Left ventricle myocardium inferior (tissue), 1 donor: ENCODE results near the gene POU2AF2. TPM values are rescaled to one million over a fixed set of nuclear protein-coding genes. Genes with fewer than 3 reads are reported as not detected.

ENCODE experiments used
- DNase-seq: peaks from one replicate; pipeline ENCODE4 v3.0.0-alpha.2; 2020
- H3K27ac ChIP-seq: fragments of 200-600 bp; replicated peaks from 2 replicates; pipeline ENCODE4 v1.8.0; 2021
- H3K27me3 ChIP-seq: fragments of 200-600 bp; 2 replicates; pipeline ENCODE4 v1.8.0; 2021; ENCODE audit warnings: low read depth
- H3K36me3 ChIP-seq: fragments of 200-600 bp; 2 replicates; pipeline ENCODE4 v1.8.0; 2021
- H3K4me1 ChIP-seq: fragments of 200-600 bp; 2 replicates; pipeline ENCODE4 v1.8.0; 2021
- H3K4me3 ChIP-seq: fragments of 200-600 bp; 2 replicates; pipeline ENCODE4 v1.8.0; 2021; ENCODE audit warnings: mild to moderate bottlenecking, moderate library complexity
- H3K9me3 ChIP-seq: fragments of 200-600 bp; replicated peaks from 2 replicates; pipeline ENCODE4 v1.8.0; 2021
- CTCF ChIP-seq: fragments of 200-600 bp; IDR thresholded peaks from 2 replicates; pipeline ENCODE4 v1.8.0; 2021; ENCODE audit warnings: antibody characterized with exemption, mild to moderate bottlenecking, borderline replicate concordance
- intact Hi-C: fragments of 100-400 bp; cut with micrococcal nuclease; formaldehyde crosslinking; loops from one replicate; pipeline ENCODE4 v1.11.0; 2022
- total RNA-seq: library from RNA; stranded (reverse); fragmentation: NEBNext Ultra II Directional; extraction: Animal tissue kit (Norgen Biotek cat#: 25700); gene quantifications from one replicate; pipeline ENCODE4 v1.2.1, GENCODE V29; 2021
- donor health status: DM: no; HTN: yes; CAD: no; lungs with severe emphysema.

Gene POU2AF2
- total RNA-seq, 1 donor from 2014 or later: not detected

GRCh38 chr11:111335549-111335948 is 90.0 kb downstream of the POU2AF2 start:
- intact Hi-C loops: no loop called here
- peaks cover 20% of the 10 kb centered on the region for H3K9me3 ChIP-seq
- H3K27ac ChIP-seq: no peak overlapping the region
- no peak for TF ChIP-seq CTCF
- H3K27me3 ChIP-seq: no peaks in the 10 kb centered on the region
- DNase-seq: no peak
- no peak overlapping the region for H3K4me3 ChIP-seq
- H3K4me1 ChIP-seq: peaks cover 14% of the 10 kb centered on the region
- no peaks in the 10 kb centered on the region for H3K36me3 ChIP-seq

Other genes starting within 250 kb of the POU2AF2 start
- gene POU2AF3, start 52.8 kb downstream of the POU2AF2 start, total RNA-seq: 0.38 TPM
- gene POU2AF1, start 133.6 kb downstream of the POU2AF2 start, total RNA-seq: 0.05 TPM